HEK293T (cell line): ENCODE results near the gene TIMM9.

Source experiments
- FOXA1 ChIP-seq: fragments of 450-650 bp; IDR thresholded peaks from 2 replicates; pipeline ENCODE4 v1.6.1; 2016; ENCODE audit warnings: mild to moderate bottlenecking
- HDGF ChIP-seq: fragments of 450-650 bp; IDR thresholded peaks from 2 replicates; pipeline ENCODE4 v1.6.1; 2017; ENCODE audit warnings: antibody characterized with exemption, borderline replicate concordance
- LEF1 ChIP-seq: fragments of 450-650 bp; IDR thresholded peaks from 2 replicates; pipeline ENCODE4 v1.6.1; 2017; ENCODE audit warnings: mild to moderate bottlenecking, borderline replicate concordance
- SP1 ChIP-seq: fragments of 450-650 bp; IDR thresholded peaks from 2 replicates; pipeline ENCODE4 v1.6.1; 2017

DNA sequence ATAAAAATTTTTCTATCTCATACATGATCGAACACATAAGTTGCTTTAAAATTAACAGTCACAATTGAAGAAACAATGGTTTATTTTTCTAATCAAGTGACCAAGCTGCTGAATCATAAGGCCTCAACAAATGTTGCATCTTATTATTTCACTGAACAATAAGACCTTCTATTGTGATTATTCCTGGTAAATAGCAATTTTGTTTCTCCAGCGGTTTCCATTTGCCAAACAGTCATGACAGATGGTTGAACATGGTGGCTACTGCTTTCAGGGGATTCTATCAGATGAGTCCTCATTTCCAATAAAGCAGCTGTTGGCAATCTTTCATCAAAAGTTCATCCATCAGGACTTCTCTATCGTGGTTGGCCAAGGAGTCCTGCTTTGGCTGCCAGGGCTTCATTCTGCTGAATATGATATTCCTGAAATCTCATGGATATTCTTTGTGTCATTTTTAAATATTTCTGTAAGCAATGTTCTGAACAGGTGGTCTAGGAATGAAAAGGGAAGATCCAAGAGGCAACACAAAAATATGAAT lies 18.6 kb downstream of the TIMM9 start:
- TF ChIP-seq LEF1 = no peak
- no peak for TF ChIP-seq SP1
- TF ChIP-seq HDGF = no peak
- TF ChIP-seq FOXA1 = no peak
